Left ventricle myocardium inferior (tissue), 1 donor: ENCODE results near the gene HOXD4. TPM values are rescaled to one million over a fixed set of nuclear protein-coding genes. Genes with fewer than 3 reads are reported as not detected.

Source experiments
- DNase-seq: peaks from one replicate; pipeline ENCODE4 v3.0.0-alpha.2; 2020
- H3K27ac ChIP-seq: fragments of 200-600 bp; replicated peaks from 2 replicates; pipeline ENCODE4 v1.8.0; 2021
- H3K27me3 ChIP-seq: fragments of 200-600 bp; 2 replicates; pipeline ENCODE4 v1.8.0; 2021; ENCODE audit warnings: low read depth
- H3K36me3 ChIP-seq: fragments of 200-600 bp; 2 replicates; pipeline ENCODE4 v1.8.0; 2021
- H3K4me1 ChIP-seq: fragments of 200-600 bp; 2 replicates; pipeline ENCODE4 v1.8.0; 2021
- H3K4me3 ChIP-seq: fragments of 200-600 bp; 2 replicates; pipeline ENCODE4 v1.8.0; 2021; ENCODE audit warnings: mild to moderate bottlenecking, moderate library complexity
- H3K9me3 ChIP-seq: fragments of 200-600 bp; replicated peaks from 2 replicates; pipeline ENCODE4 v1.8.0; 2021
- intact Hi-C: fragments of 100-400 bp; cut with micrococcal nuclease; formaldehyde crosslinking; loops from one replicate; pipeline ENCODE4 v1.11.0; 2022
- total RNA-seq: library from RNA; stranded (reverse); fragmentation: NEBNext Ultra II Directional; extraction: Animal tissue kit (Norgen Biotek cat#: 25700); gene quantifications from one replicate; pipeline ENCODE4 v1.2.1, GENCODE V29; 2021
- TF ChIP-seq, protein P1 (sequence below): fragments of 200-600 bp; IDR thresholded peaks from 2 replicates; pipeline ENCODE4 v1.8.0; 2021; ENCODE audit warnings: antibody characterized with exemption, mild to moderate bottlenecking, borderline replicate concordance
- donor health status: DM: no; HTN: yes; CAD: no; lungs with severe emphysema.

The HOXD4 gene
- total RNA-seq, 1 donor from 2014 or later, result not detected

DNA sequence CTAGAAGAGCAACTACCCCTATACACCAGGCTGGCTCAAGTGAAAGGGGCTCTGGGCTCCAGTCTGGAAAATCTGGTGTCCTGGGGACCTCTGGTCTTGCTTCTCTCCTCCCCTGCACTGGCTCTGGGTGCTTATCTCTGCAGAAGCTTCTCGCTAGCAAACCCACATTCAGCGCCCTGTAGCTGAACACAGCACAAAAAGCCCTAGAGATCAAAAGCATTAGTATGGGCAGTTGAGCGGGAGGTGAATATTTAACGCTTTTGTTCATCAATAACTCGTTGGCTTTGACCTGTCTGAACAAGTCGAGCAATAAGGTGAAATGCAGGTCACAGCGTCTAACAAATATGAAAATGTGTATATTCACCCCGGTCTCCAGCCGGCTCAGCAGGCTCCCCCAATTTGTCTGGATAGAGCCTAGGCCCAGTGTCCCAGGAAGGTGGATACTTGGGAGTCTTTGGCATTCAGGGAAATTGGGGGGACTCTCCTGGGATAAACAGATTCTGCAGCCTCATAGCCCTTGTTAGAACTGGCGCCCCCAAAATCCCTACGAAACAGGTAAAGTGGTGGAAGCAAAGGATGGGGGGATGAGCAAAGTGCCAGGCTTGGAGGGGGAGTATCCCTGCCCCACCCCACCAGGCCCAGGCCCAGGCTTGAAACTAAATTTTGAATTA, 2.5 kb upstream of the HOXD4 start:
- no peak for DNase-seq
- TF ChIP-seq, protein P1, sequence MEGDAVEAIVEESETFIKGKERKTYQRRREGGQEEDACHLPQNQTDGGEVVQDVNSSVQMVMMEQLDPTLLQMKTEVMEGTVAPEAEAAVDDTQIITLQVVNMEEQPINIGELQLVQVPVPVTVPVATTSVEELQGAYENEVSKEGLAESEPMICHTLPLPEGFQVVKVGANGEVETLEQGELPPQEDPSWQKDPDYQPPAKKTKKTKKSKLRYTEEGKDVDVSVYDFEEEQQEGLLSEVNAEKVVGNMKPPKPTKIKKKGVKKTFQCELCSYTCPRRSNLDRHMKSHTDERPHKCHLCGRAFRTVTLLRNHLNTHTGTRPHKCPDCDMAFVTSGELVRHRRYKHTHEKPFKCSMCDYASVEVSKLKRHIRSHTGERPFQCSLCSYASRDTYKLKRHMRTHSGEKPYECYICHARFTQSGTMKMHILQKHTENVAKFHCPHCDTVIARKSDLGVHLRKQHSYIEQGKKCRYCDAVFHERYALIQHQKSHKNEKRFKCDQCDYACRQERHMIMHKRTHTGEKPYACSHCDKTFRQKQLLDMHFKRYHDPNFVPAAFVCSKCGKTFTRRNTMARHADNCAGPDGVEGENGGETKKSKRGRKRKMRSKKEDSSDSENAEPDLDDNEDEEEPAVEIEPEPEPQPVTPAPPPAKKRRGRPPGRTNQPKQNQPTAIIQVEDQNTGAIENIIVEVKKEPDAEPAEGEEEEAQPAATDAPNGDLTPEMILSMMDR, result no peak
- Histone ChIP-seq H3K27ac (no peak overlapping the region), H3K27me3 (peaks cover 100% of the 10 kb centered on the region), H3K36me3 (no peaks in the 10 kb centered on the region), H3K4me1 (peaks cover 10% of the 10 kb centered on the region), H3K4me3 (no peak overlapping the region), H3K9me3 (no peaks in the 10 kb centered on the region)
- intact Hi-C loops, result no loop called here

DNA sequence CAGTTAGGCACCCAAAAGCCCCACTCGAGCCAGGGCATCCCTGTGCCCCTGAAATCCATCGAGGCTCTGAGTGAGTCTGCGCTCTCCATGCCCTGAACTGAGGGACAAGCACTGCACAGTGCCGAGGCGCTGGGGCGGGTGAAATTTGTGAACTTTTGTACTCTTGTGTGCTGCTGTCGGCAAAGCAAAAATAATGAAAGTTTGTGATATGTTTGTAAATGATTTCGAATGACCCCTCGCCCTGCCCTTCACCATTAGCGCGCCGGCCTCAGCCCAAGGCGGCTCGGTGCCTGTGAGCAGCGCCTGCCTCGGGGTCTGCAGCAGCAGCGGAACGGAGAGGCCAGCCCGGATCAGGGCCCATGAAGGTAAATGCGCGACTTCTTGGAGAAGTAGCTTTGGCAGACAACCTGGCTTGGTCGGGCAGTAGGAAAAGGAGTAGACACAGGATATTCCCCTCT, 1.8 kb upstream of the HOXD4 start:
- Histone ChIP-seq H3K36me3 (no peaks in the 10 kb centered on the region), H3K4me1 (peaks cover 10% of the 10 kb centered on the region), H3K27me3 (peaks cover 100% of the 10 kb centered on the region), H3K9me3 (no peaks in the 10 kb centered on the region), H3K27ac (no peak overlapping the region), H3K4me3 (no peak overlapping the region)
- DNase-seq, result no peak
- TF ChIP-seq, protein P1, result no peak
- intact Hi-C loops, result no loop called here

DNA sequence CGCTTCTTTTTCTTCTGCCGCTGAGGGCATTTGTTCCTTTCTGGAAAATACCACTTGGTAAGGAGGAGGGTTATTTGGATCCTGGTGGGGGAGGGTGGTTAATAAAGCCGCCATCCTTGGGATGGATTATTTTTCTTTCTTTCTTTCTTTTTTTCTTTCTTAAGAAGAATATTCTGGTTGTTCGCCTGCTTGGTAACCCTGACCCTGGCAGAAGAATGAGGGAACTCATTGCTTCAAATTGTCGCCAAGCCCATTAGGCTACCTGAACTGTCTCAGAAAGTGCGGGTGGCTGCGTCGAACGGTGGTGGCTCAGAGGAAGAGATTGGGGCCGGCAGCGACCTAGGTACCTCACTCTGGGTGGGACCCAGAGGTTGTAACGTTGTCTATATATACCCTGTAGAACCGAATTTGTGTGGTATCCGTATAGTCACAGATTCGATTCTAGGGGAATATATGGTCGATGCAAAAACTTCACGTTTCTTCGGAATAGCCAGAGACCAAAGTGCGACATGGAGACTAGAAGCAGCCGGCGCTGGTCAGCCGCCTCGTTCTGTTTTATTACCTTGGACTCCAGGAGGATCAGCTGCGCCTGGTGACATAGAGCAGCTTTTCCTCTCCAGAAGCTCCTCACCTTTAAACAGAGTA, 1.3 kb upstream of the HOXD4 start:
- Histone ChIP-seq H3K27ac (no peak overlapping the region), H3K4me1 (peaks cover 10% of the 10 kb centered on the region), H3K36me3 (no peaks in the 10 kb centered on the region), H3K4me3 (no peak overlapping the region), H3K9me3 (no peaks in the 10 kb centered on the region), H3K27me3 (peaks cover 100% of the 10 kb centered on the region)
- TF ChIP-seq, protein P1, result no peak
- intact Hi-C loops, result no loop called here
- no peak for DNase-seq

DNA sequence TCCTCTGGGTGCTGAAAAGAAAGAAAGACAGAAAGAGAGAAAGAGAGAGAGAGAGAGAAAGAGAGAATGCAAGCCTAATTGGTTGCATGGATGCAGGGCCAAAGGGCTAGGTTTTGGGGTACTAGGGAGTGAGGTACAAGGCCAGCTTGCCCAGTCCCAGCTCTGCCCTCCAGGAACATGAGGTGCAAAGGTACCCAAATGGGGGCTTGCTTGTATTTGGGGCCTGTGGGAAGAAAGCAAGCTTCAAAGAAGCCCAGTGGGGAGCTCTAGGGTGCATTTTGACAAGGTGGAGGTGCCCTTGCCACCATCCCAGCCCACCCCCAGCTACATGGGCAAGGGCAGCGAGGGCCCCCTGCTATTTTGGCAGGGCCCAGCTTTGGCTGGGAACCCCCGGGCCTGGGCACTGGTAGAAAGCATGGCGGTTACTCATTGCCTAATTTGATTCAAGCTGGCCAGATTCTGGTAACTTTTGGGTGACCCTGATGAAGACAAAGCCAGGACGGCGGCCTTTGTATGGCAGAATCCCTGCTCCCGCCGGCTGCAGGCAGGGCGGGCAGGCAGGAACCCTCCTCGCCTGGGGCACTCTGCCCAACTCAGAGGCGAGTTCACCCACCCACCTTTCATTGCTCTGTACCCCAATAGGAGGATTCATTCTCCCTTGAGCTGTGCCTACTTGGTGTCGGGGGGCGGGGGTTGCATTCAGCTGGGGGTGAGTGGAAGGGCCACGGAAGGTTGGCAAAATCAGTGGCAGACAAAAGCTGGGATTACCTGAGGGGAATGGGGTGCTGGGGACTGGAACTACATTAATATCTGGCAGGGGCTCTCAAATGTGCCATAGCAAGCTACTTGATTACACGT, 537 bp upstream of the HOXD4 start:
- H3K36me3 ChIP-seq, result no peaks in the 10 kb centered on the region
- no peak overlapping the region for H3K4me3 ChIP-seq
- intact Hi-C loops, result no loop called here
- DNase-seq, result no peak
- peaks cover 10% of the 10 kb centered on the region for H3K4me1 ChIP-seq
- no peak overlapping the region for H3K27ac ChIP-seq
- H3K9me3 ChIP-seq, result no peaks in the 10 kb centered on the region
- TF ChIP-seq, protein P1, result no peak
- peaks cover 100% of the 10 kb centered on the region for H3K27me3 ChIP-seq

DNA sequence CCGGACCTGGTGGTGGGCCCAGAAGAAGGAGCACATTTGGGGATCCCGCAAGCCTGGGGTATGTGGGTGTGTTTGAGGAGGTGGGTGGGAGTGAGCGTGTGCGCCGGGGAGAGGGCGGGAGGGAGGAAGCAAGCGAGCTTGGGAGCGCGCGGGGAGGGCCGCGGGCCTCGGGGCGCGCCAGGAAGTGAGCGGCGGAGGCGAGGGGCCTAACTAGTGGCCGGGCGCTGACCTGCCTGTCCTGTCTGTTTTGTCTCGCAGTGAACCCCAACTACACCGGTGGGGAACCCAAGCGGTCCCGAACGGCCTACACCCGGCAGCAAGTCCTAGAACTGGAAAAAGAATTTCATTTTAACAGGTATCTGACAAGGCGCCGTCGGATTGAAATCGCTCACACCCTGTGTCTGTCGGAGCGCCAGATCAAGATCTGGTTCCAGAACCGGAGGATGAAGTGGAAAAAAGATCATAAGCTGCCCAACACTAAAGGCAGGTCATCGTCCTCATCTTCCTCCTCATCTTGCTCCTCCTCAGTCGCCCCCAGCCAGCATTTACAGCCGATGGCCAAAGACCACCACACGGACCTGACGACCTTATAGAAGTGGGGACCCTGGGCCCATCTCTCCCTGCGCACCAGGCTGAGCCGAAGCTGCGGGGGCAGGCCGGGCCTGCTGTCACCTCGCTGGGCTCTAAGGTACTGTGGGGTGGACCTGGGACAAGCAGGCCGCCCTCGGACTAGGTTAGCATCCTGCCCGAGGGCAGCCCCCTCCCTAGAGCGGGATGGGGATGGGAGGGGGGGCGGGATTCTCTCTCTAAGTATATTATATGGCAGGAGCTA, 1.2 kb downstream of the HOXD4 start:
- TF ChIP-seq, protein P1, result no peak
- no peak for DNase-seq
- Histone ChIP-seq H3K4me3 (peak overlapping the region; percentile 2), H3K4me1 (peaks cover 21% of the 10 kb centered on the region), H3K27me3 (peaks cover 100% of the 10 kb centered on the region), H3K9me3 (no peaks in the 10 kb centered on the region), H3K36me3 (no peaks in the 10 kb centered on the region), H3K27ac (no peak overlapping the region)
- intact Hi-C loops, result no loop called here
